ENCODE measurements around the gene ADAMTSL4.

The ADAMTSL4 gene

DNA sequence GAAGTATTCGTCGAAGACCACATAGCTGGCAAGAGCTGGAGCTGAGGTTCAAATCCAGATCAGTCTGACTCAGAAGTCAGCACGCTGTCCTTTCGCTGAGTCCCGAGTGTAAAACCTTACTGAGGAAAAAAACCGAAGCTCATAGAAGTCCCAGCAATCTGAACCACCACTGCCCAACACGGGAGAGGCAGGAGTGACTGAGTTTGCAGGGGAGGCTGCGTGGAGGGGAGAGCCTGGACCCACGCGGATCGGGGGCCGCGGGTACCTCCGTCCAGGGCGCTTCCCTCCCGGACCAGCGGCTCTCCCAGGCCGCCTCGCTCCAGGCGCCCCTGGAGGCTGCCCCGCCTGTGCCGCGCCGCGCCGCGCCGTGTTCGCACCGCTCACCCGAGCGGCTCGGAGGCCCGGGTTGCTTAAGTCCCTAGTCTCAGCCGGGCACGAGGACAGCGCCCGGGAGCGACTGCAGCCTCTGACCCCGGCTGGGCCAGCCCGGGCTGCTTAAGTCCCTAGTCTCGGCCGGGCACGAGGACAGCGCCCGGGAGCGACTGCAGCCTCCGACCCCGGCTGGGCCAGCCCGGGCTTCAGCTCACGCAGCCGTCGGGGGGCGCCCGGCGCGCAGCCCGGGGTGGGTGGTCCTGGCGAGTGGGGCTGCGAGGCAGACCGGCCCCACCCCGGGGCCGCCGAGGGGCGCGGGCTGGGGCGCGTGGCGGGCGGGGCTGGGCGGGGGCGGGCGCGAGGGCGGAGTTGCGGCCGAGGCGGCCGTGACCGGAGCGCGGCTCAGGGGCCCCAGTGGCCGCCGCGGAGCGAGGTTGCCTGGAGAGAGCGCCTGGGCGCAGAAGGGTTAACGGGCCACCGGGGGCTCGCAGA, at the start of gene ADAMTSL4:
Gene ADAMTSL4, plus strand, starts transcription at position 777 of the 864 bp plus-strand sequence. CDS start 2,881 bp downstream, outside the sequence.
- DNase-seq (ENCODE audit: low read depth) = no peak

GRCh38 chr1:150505431-150505830, 43.8 kb upstream of the ADAMTSL4 start:
- DNase-seq (ENCODE audit: low read depth) = no peak

DNA sequence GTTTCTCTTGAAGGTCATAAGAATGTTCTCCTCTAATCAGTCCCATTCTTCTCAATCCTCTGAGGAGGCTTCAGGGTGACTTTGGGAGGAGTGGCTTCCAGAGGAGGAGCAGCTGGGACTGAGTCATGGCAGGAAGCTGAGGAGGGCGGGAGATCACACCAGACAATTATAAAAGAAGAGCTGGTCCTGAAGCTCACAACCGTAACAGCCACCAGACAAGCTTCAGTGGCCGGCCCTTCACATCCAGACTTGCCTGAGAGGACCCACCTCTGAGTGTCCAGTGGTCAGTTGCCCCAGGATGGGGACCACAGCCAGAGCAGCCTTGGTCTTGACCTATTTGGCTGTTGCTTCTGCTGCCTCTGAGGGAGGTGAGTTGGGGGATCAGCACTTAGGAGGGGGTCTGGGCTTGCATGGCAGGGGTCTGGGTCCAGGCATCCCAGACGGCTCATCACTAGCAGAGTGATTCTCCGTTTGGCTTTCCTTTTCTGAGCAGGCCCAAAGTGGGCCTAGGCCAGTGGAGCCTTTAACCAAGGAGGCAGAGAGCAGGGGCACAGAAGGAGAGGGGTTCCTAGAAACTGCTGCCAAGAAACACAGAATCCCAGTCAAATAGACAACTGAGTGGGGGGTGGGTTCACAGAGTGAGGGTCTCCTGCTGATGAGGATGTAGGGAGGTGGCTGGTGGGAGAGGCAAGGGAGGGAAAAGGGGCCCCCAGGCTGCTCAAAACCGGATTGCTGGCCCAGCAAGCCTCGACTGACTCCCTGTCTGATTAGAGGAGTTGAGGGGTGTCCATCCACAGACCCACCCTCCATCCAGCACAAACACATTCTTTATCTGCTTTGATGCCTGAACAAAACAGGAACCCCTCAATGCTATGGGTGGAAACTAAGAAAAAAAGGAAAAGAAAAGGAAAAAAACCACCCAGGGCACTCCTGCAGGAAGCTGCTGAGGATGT, 41.0 kb upstream of the ADAMTSL4 start, which contains the start of gene ECM1:
Gene ECM1, plus strand, starts transcription at position 198 of the 953 bp plus-strand sequence. Its CDS starts 101 bp downstream, at position 299.
- no peak for DNase-seq (ENCODE audit: low read depth)

GRCh38 chr1:150508982-150509381, 40.2 kb upstream of the ADAMTSL4 start:
- DNase-seq (ENCODE audit: low read depth) = no peak

DNA sequence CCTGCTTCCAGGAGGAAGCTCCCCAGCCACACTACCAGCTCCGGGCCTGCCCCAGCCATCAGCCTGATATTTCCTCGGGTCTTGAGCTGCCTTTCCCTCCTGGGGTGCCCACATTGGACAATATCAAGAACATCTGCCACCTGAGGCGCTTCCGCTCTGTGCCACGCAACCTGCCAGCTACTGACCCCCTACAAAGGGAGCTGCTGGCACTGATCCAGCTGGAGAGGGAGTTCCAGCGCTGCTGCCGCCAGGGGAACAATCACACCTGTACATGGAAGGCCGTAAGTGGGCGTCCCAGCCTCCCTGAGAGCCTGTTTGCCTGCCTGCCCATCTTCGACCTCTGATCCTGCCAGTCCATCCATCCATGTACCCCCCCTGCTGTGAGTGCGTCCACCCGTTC, 37.7 kb upstream of the ADAMTSL4 start:
- DNase-seq (ENCODE audit: low read depth) = no peak

- DNase-seq (ENCODE audit: low read depth) = no peak
Measured at GRCh38 chr1:150511985-150512660, 37.1 kb upstream of the ADAMTSL4 start.

DNA sequence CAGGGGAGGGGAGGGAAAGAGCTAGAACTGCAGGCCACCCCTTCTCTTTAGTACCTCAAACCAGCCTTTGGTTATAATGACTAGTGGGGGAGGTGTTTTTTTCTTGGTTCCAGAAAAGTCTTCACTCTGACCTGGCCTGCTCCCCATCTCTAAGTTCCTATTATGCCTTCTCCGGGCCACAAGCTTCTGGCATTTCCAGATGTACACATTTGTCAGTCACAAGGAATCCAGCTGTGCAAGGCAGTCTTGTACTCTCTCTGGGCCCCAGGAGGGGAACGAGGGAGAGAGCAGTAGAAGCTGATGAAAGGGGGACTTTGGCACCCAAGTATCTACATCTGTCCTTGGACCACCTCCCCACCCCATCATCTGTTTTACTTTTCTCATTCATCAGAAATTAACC, 36.4 kb upstream of the ADAMTSL4 start:
- no peak for DNase-seq (ENCODE audit: low read depth)

GRCh38 chr1:150513351-150513791, 35.8 kb upstream of the ADAMTSL4 start:
- no peak for DNase-seq (ENCODE audit: low read depth)

DNA sequence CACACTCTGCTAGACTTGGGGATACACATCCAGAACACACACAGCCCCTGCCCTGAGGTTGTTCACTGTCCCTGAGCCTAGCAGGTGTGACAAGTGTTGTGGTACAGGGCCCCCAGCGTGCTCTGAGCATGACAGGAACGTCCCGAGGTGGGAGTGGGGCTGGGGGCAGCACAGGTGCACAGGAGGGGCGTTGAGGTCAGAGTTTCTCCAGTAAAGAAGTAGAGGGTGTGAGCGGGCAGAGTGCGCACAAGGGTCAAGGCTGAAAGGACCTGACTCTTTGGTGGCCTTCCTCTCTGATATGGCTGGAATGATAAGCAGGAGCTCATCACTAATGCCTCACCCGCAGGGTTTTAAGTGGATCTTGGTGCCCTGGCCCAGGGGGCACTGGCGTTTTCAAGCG, 34.9 kb upstream of the ADAMTSL4 start:
- DNase-seq (ENCODE audit: low read depth) = no peak

GRCh38 chr1:150514913-150515327, 34.3 kb upstream of the ADAMTSL4 start:
- no peak for DNase-seq (ENCODE audit: low read depth)

DNA sequence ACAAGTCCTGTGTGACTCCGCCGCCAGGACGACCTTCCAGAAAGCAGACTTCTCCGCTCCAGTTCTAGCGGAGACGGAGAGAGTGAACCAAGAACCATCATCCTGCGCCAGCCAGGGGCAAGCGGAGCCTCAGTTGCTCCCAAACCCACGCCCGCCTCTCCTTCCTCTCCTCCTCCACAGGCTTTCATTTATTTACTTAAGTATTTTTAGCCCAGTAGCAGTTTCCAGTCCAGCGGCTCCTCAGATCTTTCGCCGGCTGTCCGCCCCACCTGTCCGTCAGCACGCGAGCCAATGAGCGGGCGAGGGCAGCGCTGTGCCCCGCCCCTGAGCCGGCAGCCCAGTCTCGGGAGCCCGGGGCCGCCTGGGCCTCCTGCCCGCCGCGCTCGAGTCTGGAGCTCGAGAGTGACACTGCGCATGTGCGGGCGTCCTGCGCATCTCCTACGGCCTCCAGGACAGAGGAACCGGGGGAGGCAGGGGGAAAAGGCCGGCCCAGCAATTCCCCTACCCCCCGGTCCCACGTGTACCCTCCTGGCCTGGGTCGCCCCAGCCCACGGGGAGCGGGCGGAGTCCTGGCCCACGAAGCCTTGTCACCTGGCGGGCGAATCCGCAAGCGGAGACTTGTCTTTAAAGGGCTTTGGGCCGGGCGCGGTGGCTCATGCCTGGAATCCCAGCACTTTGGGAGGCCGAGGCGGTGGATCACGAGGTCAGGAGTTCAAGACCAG, 33.7 kb upstream of the ADAMTSL4 start, which contains the start of gene FALEC:
Gene FALEC, plus strand, starts transcription at position 425 of the 722 bp plus-strand sequence.
- DNase-seq (ENCODE audit: low read depth) = peak; percentile 90

GRCh38 chr1:150516050-150516591, 33.1 kb upstream of the ADAMTSL4 start:
- no peak for DNase-seq (ENCODE audit: low read depth)

DNA sequence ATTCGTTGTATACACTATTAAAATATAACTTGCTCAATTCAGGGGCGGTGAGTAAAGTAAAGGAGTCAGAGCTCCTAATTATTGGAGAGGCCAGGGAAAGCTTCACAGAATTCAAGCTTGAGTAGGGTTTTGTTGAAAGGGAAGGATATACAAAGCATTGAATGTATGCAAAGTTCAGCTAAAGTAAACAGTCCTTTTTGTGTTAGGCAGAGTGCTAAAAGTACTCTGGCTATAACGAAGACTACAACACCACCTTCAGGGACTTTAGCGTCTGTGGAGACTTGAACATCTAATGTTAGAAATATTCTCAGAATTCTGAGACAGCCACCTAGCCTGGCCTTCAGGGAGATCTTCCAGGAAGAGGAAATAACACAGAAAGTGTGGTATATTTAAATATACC, 32.6 kb upstream of the ADAMTSL4 start:
- no peak for DNase-seq (ENCODE audit: low read depth)

GRCh38 chr1:150521196-150521968, 27.8 kb upstream of the ADAMTSL4 start:
- no peak for DNase-seq (ENCODE audit: low read depth)

GRCh38 chr1:150525348-150525747, 23.9 kb upstream of the ADAMTSL4 start:
- DNase-seq (ENCODE audit: low read depth) = no peak

- no peak for DNase-seq (ENCODE audit: low read depth)
Measured at GRCh38 chr1:150528196-150528595, 21.0 kb upstream of the ADAMTSL4 start.

GRCh38 chr1:150529017-150529416, 20.2 kb upstream of the ADAMTSL4 start:
- no peak for DNase-seq (ENCODE audit: low read depth)

DNA sequence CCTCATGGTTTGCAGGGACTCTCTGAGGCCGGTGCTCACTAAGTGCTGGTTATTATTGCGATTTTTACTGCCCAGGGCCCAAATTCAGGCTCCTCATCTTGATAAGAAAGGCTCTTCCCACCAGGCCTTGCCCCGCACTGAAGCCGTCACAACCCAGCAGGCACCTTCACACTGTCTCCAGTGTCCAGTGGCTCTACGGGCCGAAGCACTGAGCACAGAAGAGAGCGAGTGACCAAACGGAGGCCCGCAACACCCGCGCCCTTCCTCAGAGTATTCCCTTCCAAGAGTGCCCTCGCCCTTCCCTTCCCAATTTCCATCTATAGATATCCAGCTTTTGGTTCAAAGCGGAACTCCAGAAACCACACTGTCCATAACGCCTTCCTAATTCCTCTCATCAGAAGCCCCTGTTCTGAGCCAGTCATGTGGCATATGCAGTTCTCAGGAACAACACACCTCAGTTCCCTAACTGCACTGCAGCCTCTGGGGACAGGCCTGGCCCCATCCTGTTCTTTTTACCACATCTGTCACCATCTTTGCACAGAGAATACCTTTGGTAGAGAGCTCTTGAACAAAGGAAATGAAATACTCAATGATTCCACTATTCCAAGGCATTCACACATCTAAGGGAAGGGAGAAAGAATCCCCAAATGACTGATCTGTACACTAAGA, 18.6 kb upstream of the ADAMTSL4 start:
- no peak for DNase-seq (ENCODE audit: low read depth)

DNA sequence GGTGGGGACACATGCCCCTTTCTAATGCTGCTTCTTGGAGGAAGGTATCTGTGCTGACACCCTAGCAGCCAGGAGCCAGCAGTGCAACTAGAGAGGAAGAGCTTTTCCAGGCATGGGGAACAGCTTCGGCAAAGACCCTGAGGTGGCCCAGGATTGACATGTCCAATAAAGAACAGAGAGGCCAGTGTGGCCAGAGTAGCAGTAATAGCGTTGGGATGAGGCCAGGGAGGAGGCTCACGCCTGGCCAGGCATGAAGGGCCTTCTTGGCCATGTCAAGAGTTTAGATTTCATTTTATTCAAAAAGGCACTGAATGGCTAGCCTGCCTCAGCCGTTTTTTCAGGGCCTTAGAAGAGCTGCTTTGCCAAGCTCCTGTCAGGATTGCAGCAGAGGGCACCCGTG, 16.3 kb upstream of the ADAMTSL4 start:
- DNase-seq (ENCODE audit: low read depth) = no peak

- no peak for DNase-seq (ENCODE audit: low read depth)
Measured at GRCh38 chr1:150534002-150534401, 15.2 kb upstream of the ADAMTSL4 start.
